Measurements from ENCODE around the gene PRKCA. TPM values are rescaled to one million over a fixed set of nuclear protein-coding genes. Genes with fewer than 3 reads are reported as not detected.

The PRKCA gene
- polyA plus RNA-seq, 3 donors: 24.5 to 28.5 (median 27.0) TPM

DNA sequence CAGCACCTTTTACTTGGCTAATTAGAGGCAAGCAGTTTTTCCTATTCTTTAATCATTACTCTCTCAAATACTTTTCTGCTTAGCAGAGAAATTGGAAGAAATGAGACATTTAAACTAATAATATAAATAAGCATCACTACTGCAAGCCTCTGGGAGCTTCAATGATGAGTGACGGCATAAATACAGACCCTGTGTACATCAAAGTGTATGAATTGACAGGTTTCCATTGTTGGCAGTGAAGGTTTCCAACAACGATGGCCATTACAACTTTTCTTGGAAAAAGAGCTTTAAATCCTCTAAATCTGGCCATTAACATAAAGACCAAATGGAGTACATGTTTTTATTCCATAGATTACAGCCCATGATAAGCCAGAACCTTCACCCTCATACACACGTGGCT, 493.1 kb downstream of the PRKCA start:
- no peak for DNase-seq (ENCODE audit: extremely low read depth in 1 of 11, low read depth in 9 of 11, low spot score in 4 of 11)

DNA sequence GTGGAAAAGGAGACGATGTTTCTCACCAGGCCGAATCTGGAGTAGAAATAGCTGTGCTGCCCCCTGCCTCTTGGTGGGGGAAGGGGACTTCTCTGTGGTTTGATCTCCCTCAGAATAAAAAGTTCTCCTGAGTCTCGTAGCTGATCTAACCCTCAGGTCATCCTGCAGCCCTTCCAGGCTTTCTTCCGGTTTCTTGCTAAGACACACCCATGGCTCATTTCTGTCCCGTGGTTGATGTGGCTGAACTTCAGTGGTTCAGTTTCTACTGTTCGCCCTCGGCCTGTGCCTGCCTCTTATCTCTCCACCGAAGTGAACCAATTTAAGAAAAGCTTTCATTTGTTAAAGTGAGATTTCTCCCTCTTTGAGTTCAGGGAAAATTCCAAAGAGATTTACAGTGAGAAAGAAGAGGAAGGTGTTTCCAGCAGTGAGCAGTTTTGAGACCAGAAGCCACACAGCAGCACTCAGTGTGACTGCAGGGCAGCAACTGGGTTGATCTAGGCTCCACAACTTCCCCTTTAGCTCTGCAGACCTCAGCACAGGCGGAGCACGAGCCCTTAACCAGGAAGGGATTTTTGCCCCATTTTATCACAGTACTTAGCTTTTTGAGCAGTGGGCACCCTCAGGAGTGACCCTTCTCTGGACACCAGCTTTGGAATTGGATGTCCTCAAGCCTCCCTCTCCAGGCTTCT, 497.6 kb downstream of the PRKCA start:
- DNase-seq (ENCODE audit: extremely low read depth in 1 of 11, low read depth in 9 of 11, low spot score in 4 of 11): no peak

DNA sequence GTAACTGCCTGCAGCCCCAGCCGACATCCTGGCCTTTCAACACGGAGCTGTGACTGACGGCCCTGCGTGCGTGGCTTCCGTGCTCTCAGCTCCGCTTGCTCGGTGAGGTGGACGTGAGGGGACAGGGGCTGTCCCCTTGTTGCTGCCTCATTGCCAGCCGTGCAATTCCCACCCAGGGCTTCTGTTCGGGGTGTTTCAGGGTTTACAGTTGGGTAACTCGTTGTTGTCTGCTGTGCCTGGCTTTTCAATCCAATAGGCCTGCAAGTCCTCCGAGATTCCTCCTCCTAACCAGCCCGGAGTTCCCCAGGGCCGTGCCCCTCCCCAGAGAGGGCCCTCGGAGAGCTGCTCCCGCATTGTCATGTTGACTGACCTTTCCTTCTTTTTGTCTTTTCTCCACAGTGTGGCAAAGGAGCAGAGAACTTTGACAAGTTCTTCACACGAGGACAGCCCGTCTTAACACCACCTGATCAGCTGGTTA, 501.1 kb downstream of the PRKCA start:
- no peak for DNase-seq (ENCODE audit: extremely low read depth in 1 of 11, low read depth in 9 of 11, low spot score in 4 of 11)

DNA sequence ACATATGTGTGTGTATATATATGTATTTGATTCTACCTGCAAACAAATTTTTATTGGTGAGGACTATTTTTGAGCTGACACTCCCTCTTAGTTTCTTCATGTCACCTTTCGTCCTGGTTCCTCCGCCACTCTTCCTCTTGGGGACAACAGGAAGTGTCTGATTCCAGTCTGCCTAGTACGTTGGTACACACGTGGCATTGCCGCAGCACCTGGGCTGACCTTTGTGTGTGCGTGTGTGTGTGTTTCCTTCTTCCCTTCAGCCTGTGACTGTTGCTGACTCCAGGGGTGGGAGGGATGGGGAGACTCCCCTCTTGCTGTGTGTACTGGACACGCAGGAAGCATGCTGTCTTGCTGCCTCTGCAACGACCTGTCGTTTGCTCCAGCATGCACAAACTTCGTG, 503.2 kb downstream of the PRKCA start:
- DNase-seq (ENCODE audit: extremely low read depth in 1 of 11, low read depth in 9 of 11, low spot score in 4 of 11): no peak

DNA sequence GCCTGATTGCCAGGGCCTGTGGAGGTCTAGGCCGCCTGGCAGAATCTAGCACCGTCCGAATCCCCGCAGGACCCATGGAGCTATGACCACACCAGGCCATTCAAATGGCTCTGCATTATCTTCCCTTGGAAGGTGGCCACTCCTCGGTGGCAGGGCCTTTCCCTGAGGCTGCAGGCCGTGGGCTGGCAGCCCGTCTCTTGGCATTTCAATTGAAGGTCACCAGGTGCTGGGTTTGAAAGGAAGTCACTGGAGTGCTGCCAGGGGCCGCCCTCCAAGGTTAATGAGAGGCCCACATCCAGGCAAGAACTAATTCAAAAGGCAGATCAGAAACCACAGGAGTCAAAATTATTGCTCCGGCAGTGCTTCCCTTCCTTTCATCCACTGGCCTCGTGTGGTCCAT, 504.8 kb downstream of the PRKCA start:
- DNase-seq (ENCODE audit: extremely low read depth in 1 of 11, low read depth in 9 of 11, low spot score in 4 of 11): no peak

DNA sequence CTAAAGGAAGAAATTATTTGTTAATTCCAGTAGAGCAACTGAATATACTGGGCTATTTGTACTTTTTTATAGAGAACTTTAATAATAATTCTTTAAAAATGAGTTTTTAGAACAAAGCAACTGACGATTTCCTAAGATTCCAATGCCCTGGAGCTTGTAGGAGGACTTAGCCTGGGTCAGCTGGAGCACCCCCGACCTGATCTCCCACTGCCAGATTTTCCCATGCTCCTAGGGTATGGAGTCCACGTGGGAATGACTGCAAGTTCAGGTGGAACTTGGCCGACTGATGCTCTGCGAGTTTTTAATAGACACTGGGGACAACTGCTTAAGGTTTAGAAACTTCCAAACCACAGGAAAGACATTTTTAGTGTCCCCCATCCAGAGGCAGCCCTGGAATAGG, 507.0 kb downstream of the PRKCA start:
- no peak for DNase-seq (ENCODE audit: extremely low read depth in 1 of 11, low read depth in 9 of 11, low spot score in 4 of 11)

DNA sequence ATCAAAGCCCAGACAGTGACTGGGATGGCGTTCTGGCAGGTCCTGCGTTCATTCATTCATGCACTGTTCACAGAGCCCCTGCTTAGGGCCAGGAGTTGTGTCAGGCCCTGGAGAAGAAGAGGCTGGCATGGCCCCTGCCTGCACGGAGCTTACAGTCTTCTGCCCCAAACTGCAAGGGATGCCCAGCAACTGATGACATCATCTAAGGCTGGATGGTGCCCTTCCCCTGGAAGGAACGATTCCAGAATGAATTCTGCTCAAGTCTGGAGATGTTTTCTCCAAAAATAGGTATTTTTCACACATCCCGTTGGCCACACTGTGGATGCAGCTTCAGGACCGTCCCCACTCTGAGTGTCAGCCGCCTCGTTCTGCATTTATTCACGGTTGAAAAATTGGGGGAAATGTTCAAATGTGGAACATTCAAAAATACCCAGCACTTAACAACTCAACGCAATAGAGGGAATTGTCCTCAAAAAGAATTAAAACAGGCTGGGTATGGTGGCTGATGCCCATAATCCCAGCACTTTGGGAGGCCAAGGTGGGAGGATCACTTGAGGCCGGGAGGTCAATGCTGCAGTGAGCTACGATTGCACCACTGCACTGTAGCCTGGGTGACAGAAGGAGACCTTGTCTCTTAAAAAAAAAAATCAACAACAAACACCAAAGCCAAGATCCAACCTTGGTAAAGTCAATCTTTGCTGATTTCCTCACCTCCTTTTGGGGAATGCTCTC, 508.7 kb downstream of the PRKCA start:
- DNase-seq (ENCODE audit: extremely low read depth in 1 of 11, low read depth in 9 of 11, low spot score in 4 of 11): no peak

DNA sequence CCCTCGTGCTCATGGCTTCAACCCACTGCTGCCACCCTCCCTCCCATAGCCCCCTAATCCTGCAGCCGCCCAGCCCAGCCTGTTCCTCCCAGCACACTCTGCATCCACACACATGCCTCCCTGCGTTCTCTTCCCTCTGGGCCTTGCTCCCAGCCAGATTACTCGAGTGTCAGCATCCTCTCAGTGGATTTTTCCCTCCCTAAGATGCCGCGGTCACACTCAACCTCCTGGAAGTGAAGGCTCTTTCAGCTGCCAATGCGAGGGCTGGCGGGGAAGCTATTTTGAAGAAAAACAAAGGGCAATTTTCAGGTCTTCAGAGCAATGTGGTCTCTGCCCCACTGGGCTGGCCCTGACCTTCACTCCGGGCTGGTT, 509.3 kb downstream of the PRKCA start:
- no peak for DNase-seq (ENCODE audit: extremely low read depth in 1 of 11, low read depth in 9 of 11, low spot score in 4 of 11)

DNA sequence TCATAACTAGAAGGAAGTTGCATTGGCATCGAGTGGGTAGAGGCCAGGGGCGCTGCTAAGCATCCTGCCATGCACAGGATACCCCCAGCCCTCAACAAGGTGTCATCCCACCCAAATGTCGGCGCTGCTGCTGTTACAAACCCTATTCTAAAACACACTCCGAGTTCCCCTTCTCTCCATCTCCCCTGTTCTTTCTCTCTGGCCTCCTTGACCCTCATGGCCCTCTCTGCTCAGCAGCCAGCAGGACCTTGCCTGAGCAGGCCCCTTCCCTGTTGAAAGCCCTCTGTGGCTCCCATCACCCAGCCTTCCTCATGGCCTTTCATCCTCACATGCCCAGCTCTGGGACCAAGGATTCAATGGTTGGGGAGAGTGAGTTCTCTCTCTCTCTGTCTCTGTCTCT, 510.2 kb downstream of the PRKCA start:
- no peak for DNase-seq (ENCODE audit: extremely low read depth in 1 of 11, low read depth in 9 of 11, low spot score in 4 of 11)

DNA sequence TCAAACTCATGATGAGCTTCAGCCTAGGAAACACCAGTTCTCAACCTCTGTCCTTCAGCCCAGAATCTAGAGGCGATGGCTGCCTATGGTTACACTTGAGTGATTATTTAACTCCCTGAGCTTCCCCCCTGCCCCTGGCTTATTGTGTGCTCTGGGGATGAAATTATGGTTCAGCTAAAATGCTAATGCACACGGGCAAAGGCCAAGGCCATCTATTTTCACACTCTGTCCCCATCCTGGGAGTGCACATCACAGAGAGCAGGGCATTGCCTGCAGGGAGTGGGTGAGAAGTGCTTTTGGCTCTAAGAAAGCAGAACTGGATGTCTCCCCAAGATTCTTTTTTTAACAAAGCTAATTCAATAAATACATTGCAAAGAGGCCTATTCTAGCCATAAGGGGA, 510.9 kb downstream of the PRKCA start:
- no peak for DNase-seq (ENCODE audit: extremely low read depth in 1 of 11, low read depth in 9 of 11, low spot score in 4 of 11)

DNA sequence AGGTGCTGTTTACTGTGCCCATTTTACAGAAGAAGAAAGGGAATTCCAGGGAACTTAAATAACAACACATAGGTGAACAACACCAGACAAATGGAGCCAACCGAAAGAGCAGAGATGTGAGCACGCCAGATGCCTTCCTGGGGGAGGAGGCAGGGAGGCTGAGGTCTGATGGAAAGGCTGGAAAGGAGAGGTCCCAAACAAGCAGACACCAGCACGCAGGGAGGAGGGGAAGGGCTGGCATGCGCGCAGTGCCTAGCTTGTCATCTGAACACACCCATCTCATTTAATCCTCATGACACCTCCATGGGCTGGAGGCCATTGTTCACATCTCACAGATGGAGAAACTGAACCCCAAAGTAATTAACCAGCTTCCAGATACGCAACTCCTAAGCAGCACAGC, 511.6 kb downstream of the PRKCA start:
- DNase-seq (ENCODE audit: extremely low read depth in 1 of 11, low read depth in 9 of 11, low spot score in 4 of 11): no peak

DNA sequence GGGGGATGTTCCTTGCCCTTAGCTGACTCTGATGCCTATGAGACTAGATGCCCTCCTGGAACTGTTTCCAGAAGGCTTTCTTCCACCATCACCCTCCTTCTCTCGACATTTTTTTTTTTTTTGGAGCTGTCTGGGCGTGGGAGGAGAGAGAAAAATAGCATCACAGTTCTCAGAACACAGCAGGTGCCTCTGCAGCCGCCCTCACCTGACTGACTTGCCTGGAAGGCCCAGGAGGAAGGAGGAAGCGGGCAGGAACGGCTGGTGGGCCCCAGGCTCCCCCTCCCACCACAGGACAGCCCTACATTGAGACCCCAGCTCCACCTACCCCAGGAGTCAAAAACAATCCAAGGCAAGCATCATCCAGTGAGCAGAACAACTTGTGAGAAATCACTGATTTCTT, 512.2 kb downstream of the PRKCA start:
- no peak for DNase-seq (ENCODE audit: extremely low read depth in 1 of 11, low read depth in 9 of 11, low spot score in 4 of 11)

DNA sequence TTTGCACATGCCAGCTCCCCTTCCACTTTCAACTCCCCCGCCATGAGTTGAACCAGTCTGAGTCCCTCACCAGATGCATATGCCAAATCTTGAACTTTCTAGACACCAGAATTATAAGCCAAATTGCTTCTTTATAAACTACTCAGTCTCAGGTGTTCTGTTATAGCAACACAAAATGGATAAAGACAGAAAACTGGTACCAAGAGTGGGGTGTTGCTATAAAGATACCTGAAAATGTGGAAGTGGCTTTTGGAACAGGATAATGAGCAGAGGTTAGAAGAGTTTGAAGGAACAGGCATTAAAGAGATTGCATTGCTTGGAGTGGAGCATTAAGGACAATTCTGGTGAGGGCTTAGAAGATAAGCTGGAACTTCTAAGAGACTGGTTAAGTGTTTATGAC, 515.3 kb downstream of the PRKCA start:
- DNase-seq (ENCODE audit: extremely low read depth in 1 of 11, low read depth in 9 of 11, low spot score in 4 of 11): no peak

DNA sequence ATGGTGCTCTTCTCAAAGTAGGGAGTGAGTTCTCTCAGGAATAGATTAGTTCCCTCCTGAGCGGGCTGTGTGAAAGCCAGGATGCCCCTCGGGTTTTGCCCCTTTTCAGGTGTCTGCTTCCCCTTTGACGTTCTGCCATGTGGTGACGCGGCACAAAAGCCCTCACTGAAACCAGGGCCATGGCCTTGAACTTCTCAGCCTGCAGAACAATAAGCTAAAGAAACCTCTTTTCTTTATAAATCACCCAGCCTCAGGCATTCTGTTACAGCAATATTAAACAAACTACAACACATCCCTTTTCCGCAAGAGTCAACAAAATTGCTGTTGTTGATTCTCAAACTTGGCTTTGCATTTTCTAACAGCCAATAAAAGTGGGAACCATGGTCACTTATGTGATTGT, 517.1 kb downstream of the PRKCA start:
- DNase-seq (ENCODE audit: extremely low read depth in 1 of 11, low read depth in 9 of 11, low spot score in 4 of 11): no peak

DNA sequence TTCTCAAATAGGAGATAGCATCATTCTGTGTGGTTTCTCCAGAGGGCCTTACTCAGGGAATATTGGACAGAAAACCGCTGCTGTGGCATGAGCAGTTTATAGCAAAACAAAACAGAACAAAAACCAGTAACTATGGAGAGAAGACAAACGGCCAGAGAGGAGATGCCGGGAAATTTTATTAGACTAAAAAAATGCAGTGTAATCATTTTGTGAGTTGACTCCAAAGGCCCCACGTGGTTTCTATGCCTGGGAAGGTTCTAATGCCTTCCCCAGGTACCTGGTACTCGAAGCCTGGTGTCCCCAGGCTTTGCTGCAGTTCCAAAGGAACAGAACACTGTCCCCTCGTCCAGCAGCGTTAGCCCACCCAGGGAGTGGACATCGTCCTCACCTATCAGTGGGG, 519.6 kb downstream of the PRKCA start:
- DNase-seq (ENCODE audit: extremely low read depth in 1 of 11, low read depth in 9 of 11, low spot score in 4 of 11): no peak

DNA sequence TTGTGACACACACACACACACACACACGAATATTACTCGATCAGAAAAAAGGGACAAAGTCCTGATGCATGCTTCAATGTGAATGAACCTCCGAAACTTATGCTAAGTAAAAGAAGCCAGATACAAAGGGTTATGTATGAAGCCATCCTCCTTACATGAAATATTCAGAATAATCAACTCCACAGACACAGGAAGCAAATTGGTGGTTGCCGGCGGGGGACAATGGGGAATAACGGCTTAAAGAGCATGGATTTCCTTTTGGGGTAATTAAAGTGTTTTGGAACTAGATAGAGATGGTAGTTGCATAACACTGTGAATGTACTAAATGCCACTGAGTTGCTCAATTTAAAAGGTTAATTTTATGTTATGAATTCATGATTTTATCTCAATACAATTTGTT, 524.4 kb downstream of the PRKCA start:
- no peak for DNase-seq (ENCODE audit: extremely low read depth in 1 of 11, low read depth in 9 of 11, low spot score in 4 of 11)

DNA sequence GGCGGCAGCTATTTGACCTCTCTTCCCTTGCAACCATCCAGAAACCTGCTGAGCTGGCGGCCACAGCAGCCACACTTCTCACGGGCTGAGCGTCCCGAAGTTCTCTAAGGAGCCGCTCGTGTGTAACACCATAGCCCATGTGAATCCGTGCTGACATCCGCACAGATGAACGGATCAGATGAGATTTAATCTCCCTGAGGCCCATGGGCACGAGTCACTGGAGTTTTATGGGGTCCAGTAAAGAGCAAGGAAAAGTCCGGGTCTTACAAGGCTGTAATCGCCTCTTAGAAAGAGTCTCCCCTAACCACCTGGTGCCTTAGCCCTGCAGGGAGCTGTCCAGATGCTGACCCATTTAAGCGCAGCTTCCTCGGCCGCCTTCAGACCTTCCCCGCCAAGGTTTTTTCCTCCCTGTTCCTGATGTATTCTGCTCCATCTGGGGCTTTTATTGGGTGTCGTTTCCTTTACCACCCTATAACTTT, 527.0 kb downstream of the PRKCA start:
- DNase-seq (ENCODE audit: extremely low read depth in 1 of 11, low read depth in 9 of 11, low spot score in 4 of 11): peak; percentile 60 to 89 (median 80)

DNA sequence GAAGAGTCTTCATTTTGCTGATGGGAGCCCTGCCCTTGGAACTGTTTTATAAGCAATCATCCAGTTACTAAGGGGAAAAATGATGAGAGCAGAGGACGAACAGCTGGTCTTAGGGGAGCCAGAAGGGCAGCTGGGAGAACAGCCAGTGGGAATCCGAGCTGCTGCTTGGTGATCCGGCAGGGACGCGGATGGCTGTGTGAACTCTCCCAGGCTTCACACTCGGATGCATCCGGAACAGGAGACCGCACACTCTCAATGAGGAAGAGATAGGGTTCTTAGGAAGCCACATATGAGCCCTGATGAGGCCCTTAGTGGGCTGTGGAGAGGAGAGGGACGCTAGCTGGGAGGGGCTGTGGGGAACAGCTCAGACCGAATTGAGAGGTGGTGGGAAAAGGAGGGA, 527.5 kb downstream of the PRKCA start:
- DNase-seq (ENCODE audit: extremely low read depth in 1 of 11, low read depth in 9 of 11, low spot score in 4 of 11): peak in 5 of 11 donors; percentile 27 to 42 (median 33)

DNA sequence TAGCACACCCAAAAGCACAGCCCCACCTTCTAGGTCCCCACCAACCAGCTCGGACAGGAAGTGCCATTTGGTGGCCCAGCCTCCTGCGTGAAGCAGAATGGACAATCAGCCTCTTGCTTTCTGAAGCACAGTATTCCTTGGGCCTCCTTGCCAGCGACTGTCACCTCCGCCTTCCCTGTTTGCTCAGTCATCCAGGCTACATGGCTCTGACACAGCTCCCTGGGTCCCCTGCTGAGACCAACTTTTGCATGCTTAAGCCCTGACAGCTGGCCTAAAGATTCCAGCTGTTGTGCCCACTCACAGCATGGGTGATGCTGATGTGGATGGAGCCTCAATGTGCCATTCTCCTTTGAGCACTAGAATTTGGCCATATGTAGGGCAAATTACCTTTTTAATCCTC, 528.0 kb downstream of the PRKCA start:
- no peak for DNase-seq (ENCODE audit: extremely low read depth in 1 of 11, low read depth in 9 of 11, low spot score in 4 of 11)

DNA sequence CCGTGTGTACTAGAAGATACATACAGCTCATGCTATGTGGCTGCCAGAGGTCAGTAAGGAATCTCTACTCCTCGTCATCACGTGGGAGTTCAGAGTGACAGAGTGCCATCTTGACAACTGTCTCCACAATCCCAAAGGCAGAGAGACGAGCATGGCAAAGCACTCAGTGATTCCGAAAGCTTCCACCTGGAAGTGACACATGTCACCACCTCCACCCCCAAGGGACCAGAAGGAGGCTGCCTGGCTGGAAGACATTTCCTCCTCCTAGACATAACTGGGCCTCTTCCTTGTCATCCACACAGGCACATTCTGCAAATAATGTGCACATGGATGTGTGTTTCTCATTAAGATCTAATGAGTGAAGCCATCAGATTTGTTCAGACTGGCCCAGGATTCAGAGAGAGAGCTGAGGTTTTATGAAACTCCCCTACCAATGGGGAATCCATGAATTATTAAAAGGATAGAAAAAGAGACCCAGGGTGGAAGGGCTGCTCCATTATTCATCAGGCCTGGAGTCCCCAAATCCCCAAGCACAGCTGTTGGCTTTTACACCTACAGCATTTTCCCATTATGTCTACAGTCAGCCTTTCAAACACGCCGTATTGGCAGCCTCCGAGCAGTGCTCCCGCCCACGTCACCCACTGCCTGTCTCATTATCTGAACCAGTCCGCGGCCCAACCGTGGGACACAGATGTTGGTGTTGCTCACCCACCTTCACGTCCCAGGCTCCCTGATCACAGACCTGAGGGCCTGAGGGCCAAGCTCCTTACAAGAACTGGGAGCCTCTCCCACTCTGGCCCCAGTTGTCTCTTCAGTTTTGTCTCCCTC, 529.2 kb downstream of the PRKCA start:
- no peak for DNase-seq (ENCODE audit: extremely low read depth in 1 of 11, low read depth in 9 of 11, low spot score in 4 of 11)
